H1 (cell line): ENCODE data around the gene PPP2R3B. TPM values are rescaled to one million over a fixed set of nuclear protein-coding genes. Genes with fewer than 3 reads are reported as not detected.

Source experiments
- BACH1 ChIP-seq: IDR thresholded peaks from 2 replicates; pipeline ENCODE4 v1.6.1; 2012; ENCODE audit warnings: low read length, improper control_type of control experiment
- RXRA ChIP-seq: IDR thresholded peaks from 2 replicates; pipeline ENCODE4 v1.6.1; 2011; ENCODE audit warnings: low read depth, mild to moderate bottlenecking, low read length, moderate library complexity; ENCODE audit not compliant: insufficient read depth
- polyA plus RNA-seq, 7 experiments: library from polyadenylated mRNA; depleted of rRNA in 3 of 7; stranded (reverse) in 5 of 7; unstranded in 2 of 7; fragments of >200 nt in 5 of 7; fragments of 200-250 nt in 2 of 7; gene quantifications; 1 replicate in 5 of 7; 2 replicates in 1 of 7; 4 replicates in 1 of 7; pipeline versions ENCODE4 v1.2.1 to v1.2.3, GENCODE V29; 2011 to 2013; ENCODE audit warnings: missing spikeins in 2 of 7, mixed read lengths in 2 of 7
- total RNA-seq: library from RNA; stranded (reverse); fragmentation: NEBNext Ultra II Directional; extraction: Animal tissue kit (Norgen Biotek cat#: 25700); gene quantifications from 2 replicates; pipeline ENCODE4 v1.2.1, GENCODE V29; 2021
- TF ChIP-seq, protein P1 (sequence below): IDR thresholded peaks from 2 replicates; pipeline ENCODE4 v1.6.1; 2012; ENCODE audit warnings: inconsistent platforms

The PPP2R3B gene
- total and polyA plus RNA-seq, 2 of the 8 experiments (the other 6 are each of a cell fraction or from before 2014, with no cell fraction given): 47.6 to 86.7 TPM

DNA sequence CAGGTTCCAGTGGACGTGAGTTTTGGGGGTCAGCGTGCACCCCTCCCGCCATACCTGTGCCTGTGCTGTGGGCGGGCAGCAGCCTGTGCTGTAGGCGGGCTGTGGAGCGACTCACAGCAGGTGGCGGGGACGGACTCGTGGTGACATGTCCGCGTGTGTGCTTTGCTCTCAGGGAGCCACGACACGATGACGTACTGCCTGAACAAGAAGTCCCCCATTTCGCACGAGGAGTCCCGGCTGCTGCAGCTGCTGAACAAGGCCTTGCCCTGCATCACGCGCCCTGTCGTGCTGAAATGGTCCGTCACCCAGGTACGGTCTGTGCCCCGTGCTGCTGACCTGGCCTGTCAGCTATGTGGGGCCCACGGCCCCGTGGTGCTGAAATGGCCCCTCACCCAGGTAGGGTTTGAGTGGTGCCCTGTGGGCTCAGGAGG lies 98.1 kb downstream of the PPP2R3B start (continued):
- TF ChIP-seq, protein P1, sequence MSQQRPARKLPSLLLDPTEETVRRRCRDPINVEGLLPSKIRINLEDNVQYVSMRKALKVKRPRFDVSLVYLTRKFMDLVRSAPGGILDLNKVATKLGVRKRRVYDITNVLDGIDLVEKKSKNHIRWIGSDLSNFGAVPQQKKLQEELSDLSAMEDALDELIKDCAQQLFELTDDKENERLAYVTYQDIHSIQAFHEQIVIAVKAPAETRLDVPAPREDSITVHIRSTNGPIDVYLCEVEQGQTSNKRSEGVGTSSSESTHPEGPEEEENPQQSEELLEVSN: no peak
- TF ChIP-seq RXRA (no peak), BACH1 (no peak)
- TF ChIP-seq, all 59 proteins: peak for 0
